Mucosa of descending colon (tissue), 3 donors: Measurements from ENCODE around the gene KLK13. TPM values are rescaled to one million over a fixed set of nuclear protein-coding genes. Genes with fewer than 3 reads are reported as not detected.

Source experiments
- ATAC-seq: fragments of 200-7000 bp; cut with Tn5 transposase; one replicate; pipeline ENCODE4 v1.9.1; 2020; ENCODE audit warnings: mild to moderate bottlenecking, moderate library complexity
- DNase-seq, 3 donors: peaks; one replicate each; pipeline ENCODE4 v3.0.0-alpha.2; 2020
- H3K36me3 ChIP-seq: fragments of 200-600 bp; one replicate; pipeline ENCODE4 v1.8.0; 2021; ENCODE audit warnings: low read depth, mild to moderate bottlenecking
- H3K4me1 ChIP-seq: fragments of 200-600 bp; one replicate; pipeline ENCODE4 v1.8.0; 2021; ENCODE audit warnings: low read depth, mild to moderate bottlenecking
- H3K4me3 ChIP-seq: fragments of 200-600 bp; one replicate; pipeline ENCODE4 v1.8.0; 2021; ENCODE audit warnings: mild to moderate bottlenecking
- H3K9me3 ChIP-seq: fragments of 200-600 bp; one replicate; pipeline ENCODE4 v1.8.0; 2021; ENCODE audit warnings: mild to moderate bottlenecking
- intact Hi-C, 2 donors: fragments of 100-400 bp; cut with DNase I in 1 of 2; cut with micrococcal nuclease in 1 of 2; formaldehyde crosslinking; loops; one replicate each; pipeline versions ENCODE4 v1.11.0 to v1.11.1; 2022; cut with DNase I, micrococcal nuclease
- total RNA-seq, 3 donors: library from RNA; stranded (reverse); fragmentation: NEBNext Ultra II Directional in 2 of 3; extraction: Animal tissue kit (Norgen Biotek cat#: 25700) in 2 of 3; gene quantifications; one replicate each; pipeline versions ENCODE4 v1.2.1 to v1.2.4, GENCODE V29; 2021 to 2023
- TF ChIP-seq, protein P1 (sequence below): fragments of 200-600 bp; IDR thresholded peaks from one replicate; pipeline ENCODE4 v1.8.0; 2022; ENCODE audit warnings: antibody characterized with exemption, mild to moderate bottlenecking
- donor health status: DM: no; HTN: no; CAD: no; lungs with moderate emphysema.
- donor health status: DM: no; HTN: no; CAD: no.
- donor health status: DM: no; HTN: yes; CAD: no.

Gene KLK13
- total RNA-seq, 3 donors from 2014 or later = 0.22 to 2.7 (median 0.84) TPM

DNA sequence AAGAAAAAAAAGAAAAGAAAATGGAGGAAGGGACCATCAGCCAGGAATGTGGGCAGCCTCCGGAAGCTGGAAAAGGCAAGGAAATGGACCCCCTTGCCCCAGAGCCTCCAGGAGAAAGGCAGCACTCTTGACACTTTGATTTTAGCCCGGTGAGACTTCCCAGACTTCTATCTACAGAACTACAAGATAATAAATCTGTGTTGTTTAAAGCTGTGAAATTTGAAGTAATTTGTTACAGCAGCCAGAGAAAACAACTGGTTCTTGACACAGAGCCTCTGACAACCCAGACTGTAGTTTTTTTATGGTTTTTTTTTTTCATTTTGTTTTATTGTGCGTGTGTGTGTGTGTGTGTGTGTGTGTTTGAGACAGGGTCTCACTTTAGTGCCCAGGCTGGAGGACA is 35.7 kb upstream of the KLK13 start:
- DNase-seq (no peak), ATAC-seq (no peak)
- Histone ChIP-seq H3K9me3 (no peaks in the 10 kb centered on the region), H3K4me1 (peaks cover 4% of the 10 kb centered on the region), H3K36me3 (no peaks in the 10 kb centered on the region), H3K4me3 (no peak overlapping the region)
- intact Hi-C loops = no loop called here
- TF ChIP-seq, protein P1, sequence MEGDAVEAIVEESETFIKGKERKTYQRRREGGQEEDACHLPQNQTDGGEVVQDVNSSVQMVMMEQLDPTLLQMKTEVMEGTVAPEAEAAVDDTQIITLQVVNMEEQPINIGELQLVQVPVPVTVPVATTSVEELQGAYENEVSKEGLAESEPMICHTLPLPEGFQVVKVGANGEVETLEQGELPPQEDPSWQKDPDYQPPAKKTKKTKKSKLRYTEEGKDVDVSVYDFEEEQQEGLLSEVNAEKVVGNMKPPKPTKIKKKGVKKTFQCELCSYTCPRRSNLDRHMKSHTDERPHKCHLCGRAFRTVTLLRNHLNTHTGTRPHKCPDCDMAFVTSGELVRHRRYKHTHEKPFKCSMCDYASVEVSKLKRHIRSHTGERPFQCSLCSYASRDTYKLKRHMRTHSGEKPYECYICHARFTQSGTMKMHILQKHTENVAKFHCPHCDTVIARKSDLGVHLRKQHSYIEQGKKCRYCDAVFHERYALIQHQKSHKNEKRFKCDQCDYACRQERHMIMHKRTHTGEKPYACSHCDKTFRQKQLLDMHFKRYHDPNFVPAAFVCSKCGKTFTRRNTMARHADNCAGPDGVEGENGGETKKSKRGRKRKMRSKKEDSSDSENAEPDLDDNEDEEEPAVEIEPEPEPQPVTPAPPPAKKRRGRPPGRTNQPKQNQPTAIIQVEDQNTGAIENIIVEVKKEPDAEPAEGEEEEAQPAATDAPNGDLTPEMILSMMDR = no peak

DNA sequence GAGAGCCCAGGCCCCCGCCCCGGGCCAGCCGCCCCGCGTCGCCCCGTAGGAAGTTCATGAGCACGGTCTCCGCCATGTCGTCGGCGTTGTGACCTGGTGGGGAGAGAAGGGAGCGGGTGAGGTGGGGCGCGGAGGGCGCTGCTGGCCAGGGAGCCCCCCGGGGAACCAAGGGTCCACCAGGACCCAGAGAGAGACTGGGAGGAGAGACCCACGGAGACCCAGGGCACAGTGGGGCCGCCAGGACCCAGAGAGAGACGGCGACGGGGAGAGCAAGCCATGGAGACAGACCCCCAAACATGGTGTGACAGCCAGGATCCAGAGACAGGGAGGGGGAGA is 34.1 kb upstream of the KLK13 start:
- ATAC-seq = no peak
- no peak for DNase-seq
- intact Hi-C loops = no loop called here
- H3K36me3 ChIP-seq = no peaks in the 10 kb centered on the region
- TF ChIP-seq, protein P1 = no peak
- no peak overlapping the region for H3K4me3 ChIP-seq
- peaks cover 4% of the 10 kb centered on the region for H3K4me1 ChIP-seq
- H3K9me3 ChIP-seq = no peaks in the 10 kb centered on the region

DNA sequence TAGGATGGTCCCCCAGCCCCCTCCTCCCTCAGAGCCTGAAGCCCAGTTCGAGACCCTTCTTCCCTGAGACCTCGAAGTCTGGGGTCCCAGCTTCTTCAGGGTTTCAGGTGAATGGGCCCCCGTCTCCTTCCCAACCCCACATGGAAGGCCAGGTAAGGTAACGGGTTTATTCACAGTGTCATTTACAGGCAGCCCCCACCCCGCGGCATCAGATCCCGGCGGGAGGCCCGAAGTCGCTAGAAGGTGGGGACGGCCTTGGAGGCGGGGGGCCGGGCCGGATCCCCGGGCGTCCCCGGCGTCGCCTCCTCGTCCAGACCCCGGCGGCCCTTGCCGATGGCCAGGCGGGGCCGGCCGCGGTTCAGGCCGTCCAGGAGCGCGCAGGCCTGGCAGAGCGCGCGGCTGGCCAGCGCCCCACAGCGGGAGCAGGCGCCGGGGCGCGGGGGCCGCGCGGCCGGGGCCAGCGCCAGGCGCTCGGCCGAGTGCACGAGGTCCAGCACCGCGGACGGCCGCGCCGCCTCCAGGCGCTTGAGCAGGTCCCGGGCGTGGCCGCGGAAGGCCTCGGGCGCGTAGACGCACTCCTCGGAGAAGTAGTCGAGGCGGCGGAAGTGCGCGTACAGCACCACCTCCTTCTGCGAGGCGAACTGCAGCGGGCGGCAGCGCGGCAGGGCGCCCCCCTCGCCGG is 33.6 kb upstream of the KLK13 start:
- DNase-seq = no peak
- H3K36me3 ChIP-seq = no peaks in the 10 kb centered on the region
- TF ChIP-seq, protein P1 = no peak
- ATAC-seq = no peak
- intact Hi-C loops = no loop called here
- no peak overlapping the region for H3K4me3 ChIP-seq
- H3K4me1 ChIP-seq = peaks cover 4% of the 10 kb centered on the region
- no peaks in the 10 kb centered on the region for H3K9me3 ChIP-seq

DNA sequence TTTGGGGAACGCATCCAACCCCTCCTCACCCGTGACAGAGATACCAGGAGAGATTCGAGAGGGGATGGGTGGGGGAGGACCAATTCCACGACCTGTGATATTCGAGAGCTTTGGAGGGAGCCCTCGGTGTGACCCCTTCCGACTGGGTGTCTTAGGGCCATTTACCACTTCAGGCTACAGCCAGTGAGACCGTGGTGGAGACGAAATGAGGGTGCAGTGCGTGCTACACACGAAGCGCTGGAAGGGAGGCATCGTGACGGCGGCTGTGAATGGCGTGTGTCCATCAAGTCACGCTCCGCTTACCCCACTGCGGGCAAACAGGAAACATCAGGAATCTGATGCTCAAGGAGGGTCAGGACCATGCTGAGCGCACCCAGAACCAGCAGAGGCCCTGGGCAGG is 32.9 kb upstream of the KLK13 start:
- Histone ChIP-seq H3K4me3 (no peak overlapping the region), H3K4me1 (peaks cover 4% of the 10 kb centered on the region), H3K36me3 (no peaks in the 10 kb centered on the region), H3K9me3 (no peaks in the 10 kb centered on the region)
- no peak for ATAC-seq
- DNase-seq = no peak
- TF ChIP-seq, protein P1 = no peak
- intact Hi-C loops = no loop called here

DNA sequence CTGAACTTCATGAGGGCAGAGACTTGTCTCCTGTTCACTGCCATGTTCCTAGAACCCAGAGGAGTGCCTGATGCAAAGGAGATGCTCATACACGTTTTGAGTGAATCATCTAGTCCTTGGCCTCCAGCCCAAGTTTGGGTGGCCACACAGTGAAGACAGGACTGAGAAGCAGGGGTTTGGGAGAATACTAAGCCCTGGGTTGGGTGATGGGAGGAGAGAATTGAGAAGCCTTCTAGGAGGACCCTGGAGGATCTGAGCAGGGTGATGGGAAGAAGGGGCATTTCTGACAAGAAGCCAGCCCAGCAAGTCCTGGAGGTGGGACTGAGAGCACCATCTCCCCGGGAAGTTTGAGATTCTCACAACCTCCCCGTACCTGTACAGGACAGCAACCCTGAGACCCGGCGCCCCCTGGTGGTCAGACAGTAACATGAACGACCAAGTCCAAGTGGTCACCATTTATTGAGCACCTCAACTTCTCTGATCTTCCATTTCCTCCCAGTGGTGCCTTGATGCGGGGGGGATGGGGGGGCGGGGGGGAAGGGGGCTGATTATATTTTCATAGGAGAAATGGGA is 32.4 kb upstream of the KLK13 start:
- Histone ChIP-seq H3K9me3 (no peaks in the 10 kb centered on the region), H3K36me3 (no peaks in the 10 kb centered on the region), H3K4me1 (peaks cover 5% of the 10 kb centered on the region), H3K4me3 (no peak overlapping the region)
- DNase-seq = peak; percentile 62 to 75 (median 71)
- ATAC-seq = peak; percentile 79
- TF ChIP-seq, protein P1 = peak; percentile 19
- intact Hi-C loops = no loop called here
